A549 treated with CORT108297 at 1 μM for 4 hours (cell line): ENCODE results near the gene KANK2. TPM values are rescaled to one million over a fixed set of nuclear protein-coding genes. Genes with fewer than 3 reads are reported as not detected.

Experiments
- total RNA-seq: library from RNA; stranded (reverse); fragments of 200-300 nt; extraction: Qiagen RNA extraction; gene quantifications from 5 replicates; pipeline ENCODE4 v1.2.3, GENCODE V29; 2022

The KANK2 gene
- total RNA-seq, result 27.9 to 45.0 TPM (median 41.2 TPM) in 5 replicates

GRCh38 chr19:11197291-11198174 lies at the start of gene KANK2:
Gene KANK2, minus strand, starts transcription at chr19:11197545. Its CDS starts 3,034 bp downstream, at chr19:11194511.

GRCh38 chr19:11239377-11240000 lies 42.1 kb upstream of the KANK2 start, which contains the start of gene ANGPTL8:
Gene ANGPTL8, plus strand, starts transcription at chr19:11239619. Its CDS starts 19 bp downstream, at chr19:11239638.

DNA sequence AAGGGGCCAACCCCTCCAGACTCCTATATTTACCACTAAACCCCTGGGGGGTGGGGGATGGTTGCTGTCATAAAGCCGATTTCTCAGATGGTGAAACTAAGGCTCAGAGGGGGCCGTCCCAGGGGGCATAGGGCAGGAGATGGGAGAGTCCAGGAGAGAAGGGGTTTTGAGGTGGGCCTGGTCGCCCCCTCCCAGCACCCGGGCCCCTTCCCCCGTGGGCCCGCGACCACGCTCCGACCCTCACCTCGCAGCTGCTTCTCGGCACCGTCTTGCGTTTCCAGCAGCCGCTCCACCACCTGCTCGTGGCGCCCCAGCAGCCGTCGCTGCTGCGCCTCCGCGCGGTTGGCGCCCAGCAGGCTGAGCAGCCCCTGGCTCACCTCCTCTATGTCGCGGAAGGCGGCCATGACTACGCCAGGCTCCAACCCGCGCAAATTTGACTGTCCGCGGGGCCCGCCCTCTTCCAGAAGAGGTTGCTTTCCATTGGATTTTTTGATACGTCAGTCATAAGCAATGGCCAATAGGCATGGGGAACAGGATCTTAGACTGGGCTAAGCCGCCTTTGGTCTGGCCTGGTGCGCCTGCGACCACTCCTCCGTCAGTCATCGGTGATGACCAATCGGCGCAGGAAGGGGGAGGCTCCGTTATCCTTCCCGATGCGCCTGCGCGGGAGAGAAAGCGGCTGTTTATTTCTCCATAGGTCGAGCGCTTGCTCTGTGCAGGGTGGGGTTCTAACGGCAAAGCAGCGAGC lies 41.8 kb downstream of the KANK2 start, which contains the start of gene SPC24:
TSS of gene SPC24 (minus strand) at position 410 of the 748 bp plus-strand sequence. CDS start at position 404, 6 bp downstream.

Other genes starting within 250 kb of the KANK2 start
- 7.7 to 12.3 TPM (median 9.8 TPM) in 5 replicates for gene SMARCA4, start 236.5 kb downstream of the KANK2 start, total RNA-seq
- gene LDLR, start 108.1 kb downstream of the KANK2 start, total RNA-seq, result 24.0 to 29.8 TPM (median 26.6 TPM) in 5 replicates
- gene SPC24, start 41.8 kb downstream of the KANK2 start, total RNA-seq, result 11.2 to 17.3 TPM (median 15.3 TPM) in 5 replicates
- not detected in 5 replicates for gene ANGPTL8, start 42.1 kb upstream of the KANK2 start, total RNA-seq
- gene DOCK6, start 65.0 kb upstream of the KANK2 start, total RNA-seq, result 7.6 to 10.7 TPM (median 8.8 TPM) in 5 replicates
- not detected in 5 replicates for gene TSPAN16, start 98.6 kb upstream of the KANK2 start, total RNA-seq
- 2.7 to 3.9 TPM (median 3.1 TPM) in 5 replicates for gene RAB3D, start 142.1 kb upstream of the KANK2 start, total RNA-seq
- gene TMEM205, start 148.7 kb upstream of the KANK2 start, total RNA-seq, result 97.0 to 136 TPM (median 116 TPM) in 5 replicates
- gene CCDC159, start 149.0 kb upstream of the KANK2 start, total RNA-seq, result 4.4 to 5.8 TPM (median 4.9 TPM) in 5 replicates
- 8.5 to 10.8 TPM (median 10.6 TPM) in 5 replicates for gene PLPPR2, start 157.9 kb upstream of the KANK2 start, total RNA-seq
- 1.6 to 2.4 TPM (median 2.1 TPM) in 5 replicates for gene SWSAP1, start 177.1 kb upstream of the KANK2 start, total RNA-seq
- gene EPOR, start 186.8 kb upstream of the KANK2 start, total RNA-seq, result 4.4 to 6.1 TPM (median 5.3 TPM) in 5 replicates
- 1.4 to 2.8 TPM (median 1.9 TPM) in 5 replicates for gene RGL3, start 221.8 kb upstream of the KANK2 start, total RNA-seq
- gene ODAD3, start 237.6 kb upstream of the KANK2 start, total RNA-seq, result 1.1 to 1.5 TPM (median 1.3 TPM) in 5 replicates
- 255 to 281 TPM (median 265 TPM) in 5 replicates for gene PRKCSH, start 238.1 kb upstream of the KANK2 start, total RNA-seq